Islet precursor cell (in vitro differentiated cells): ENCODE results near the gene COPZ2.

ENCODE experiments used
- DNase-seq: peaks from one replicate; pipeline ENCODE4 v3.0.0-alpha.2; 2018

Gene COPZ2

GRCh38 chr17:47982645-47983390 lies 54.8 kb downstream of the COPZ2 start:
- no peak for DNase-seq

GRCh38 chr17:47982091-47982617 lies 55.4 kb downstream of the COPZ2 start:
- DNase-seq = no peak

GRCh38 chr17:47981462-47981861 lies 56.1 kb downstream of the COPZ2 start:
- no peak for DNase-seq

GRCh38 chr17:47980541-47980940 lies 57.1 kb downstream of the COPZ2 start:
- DNase-seq = no peak

GRCh38 chr17:47978324-47978723 lies 59.3 kb downstream of the COPZ2 start:
- DNase-seq = peak; percentile 88
